Forelimb muscle (tissue), 1 donor: Measurements from ENCODE around the gene GMDS. TPM values are rescaled to one million over a fixed set of nuclear protein-coding genes. Genes with fewer than 3 reads are reported as not detected.

Experiments used
- DNase-seq: peaks from one replicate; pipeline ENCODE4 v3.0.0-alpha.2; 2013; ENCODE audit warnings: low read depth
- polyA plus RNA-seq: library from polyadenylated mRNA; unstranded; fragments of 120-200 nt; gene quantifications from one replicate; pipeline ENCODE4 v1.2.1, GENCODE V29; 2013; ENCODE audit not compliant: insufficient read length

The GMDS gene
- polyA plus RNA-seq, 1 donor, result 10.4 TPM

DNA sequence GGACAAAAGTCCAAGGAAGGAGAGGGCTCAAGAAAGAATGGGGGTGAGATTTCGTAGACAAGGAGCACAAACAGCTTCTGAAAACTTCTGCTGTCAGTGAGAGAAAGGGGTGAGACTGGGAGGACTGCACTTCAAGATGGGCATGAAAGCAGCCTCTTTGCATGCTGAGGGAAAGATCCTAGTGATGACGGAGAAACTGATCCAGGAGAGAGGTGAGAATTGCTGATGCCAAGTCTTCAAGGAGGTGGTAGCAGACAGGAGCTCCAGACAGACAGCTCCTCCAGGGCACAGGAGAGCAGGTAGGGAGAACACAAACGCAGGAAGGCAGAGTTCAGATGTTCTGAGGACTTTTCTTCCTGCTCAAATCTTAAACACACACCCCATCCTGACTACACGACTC lies 303.9 kb downstream of the GMDS start:
- no peak for DNase-seq

DNA sequence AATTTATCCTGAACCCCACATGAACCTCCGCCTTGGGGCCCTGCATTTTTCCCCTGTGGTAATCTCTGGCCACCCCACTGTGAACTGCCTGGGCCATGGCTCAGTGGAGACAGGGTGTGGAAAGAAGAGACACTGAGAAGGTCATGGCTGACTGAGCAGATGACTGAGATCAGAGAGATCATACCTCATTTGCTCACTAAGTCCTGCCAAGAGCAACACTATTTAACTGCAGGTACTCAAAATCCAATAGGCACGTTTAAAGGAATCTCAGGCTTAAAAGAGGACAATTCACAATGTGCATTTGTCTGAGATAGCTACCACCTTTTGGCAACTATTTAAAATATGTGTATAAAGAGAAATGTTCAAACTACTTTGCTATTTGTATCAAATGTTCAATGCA lies 305.0 kb downstream of the GMDS start:
- DNase-seq, result no peak

DNA sequence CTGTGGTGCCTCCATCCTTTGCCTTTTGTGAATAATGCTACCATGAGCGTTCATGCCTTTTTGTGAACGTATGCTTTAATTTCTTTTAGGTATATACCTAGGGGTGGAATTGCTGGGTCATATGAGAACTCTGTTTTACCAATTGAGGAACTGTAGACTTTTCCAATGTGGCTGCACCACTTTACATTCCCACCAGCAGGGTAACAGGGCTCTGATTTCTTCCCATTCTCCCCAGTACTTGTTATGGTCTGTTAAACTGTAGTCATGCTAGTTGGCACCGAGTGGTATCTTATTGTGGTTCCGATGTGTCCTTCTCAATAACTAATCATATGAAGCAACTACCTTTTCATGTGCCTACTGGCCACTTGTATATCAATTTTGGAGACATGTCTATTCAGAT lies 312.1 kb downstream of the GMDS start:
- no peak for DNase-seq

DNA sequence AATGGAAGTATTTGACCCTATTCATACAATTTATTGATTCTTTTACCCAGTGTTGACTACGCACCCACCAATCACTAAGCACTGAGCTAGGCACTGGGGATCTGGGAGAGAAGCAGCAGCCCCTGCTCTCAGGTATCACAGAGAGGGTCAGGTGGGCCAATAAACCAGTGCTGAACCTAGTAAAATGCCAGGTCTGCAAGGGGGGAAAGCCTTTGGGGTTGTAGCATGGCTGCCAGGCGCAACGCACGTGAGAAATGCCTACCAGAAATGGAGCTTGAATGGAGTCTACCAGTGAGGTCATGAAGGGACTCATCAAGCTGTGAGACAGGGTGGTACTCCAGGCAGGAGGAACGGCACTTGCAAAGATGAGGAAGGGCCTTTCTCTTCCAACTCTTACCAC lies 313.6 kb downstream of the GMDS start:
- DNase-seq, result no peak

DNA sequence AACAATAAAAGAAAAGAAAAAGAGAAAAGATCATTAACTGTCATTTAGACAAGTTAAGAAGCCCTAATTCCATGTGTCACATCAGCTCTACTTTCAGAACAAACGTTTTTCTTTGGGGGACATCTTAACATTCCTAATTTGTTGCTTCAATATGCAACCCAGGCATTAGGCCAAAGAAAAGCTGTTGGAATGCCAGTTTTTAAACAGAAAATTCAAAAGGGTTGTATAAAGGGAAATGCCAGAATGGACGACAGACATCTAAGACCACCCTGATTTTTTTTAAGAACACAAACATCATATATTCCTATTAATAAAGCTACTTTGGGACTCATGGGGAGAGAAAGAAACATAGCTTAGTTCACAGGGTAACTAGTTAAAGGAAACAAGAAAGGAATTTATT lies 315.0 kb downstream of the GMDS start:
- DNase-seq, result no peak

DNA sequence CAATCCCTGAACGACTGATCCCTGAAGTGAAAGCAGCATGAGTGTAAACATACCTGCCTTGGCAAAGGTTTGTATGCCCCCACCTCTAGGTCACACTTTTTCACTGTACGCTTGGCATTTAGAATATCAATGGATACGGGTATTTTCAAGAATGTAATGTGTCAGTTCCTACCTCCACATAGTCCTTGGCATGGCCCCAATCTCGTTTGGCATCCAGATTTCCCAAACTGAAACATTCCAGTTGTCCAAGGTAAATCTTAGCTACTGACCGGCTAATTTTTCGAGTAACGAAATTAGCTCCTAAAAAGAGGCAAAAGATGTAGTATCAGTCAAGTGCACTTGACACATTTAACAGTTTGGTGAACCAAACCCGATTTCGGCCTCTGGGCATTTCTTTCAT lies 315.5 kb downstream of the GMDS start:
- no peak for DNase-seq

DNA sequence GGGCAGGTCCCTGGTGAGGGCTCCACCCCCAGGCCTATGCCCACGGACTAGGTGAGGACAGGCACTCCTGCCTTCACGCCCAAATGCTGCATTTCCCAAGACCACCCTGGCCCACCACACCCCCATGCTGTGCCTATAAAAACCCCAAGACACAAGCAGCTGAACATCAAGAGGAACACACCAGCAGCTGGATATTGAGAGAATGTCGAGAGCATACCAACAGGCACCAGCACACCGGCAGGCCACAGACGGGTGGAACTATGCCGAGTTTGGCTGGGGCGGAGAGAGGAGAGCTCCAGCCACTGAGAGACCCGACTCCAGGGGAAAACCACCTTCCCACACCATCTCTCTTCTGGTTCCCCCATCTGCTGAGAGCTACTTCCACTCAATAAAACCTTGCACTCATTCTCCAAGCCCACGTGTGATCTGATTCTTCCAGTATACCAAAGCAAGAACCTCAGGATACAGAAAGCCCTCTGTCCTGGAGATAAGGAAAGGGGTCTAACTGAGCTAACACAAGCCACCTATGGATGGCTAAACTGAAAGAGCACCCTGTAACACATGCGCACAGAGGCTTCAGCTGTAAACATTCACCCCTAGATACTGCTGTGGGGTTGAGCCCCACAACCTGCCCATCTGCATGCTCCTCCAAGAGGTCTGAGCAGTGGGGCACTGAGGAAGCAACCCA lies 319.5 kb downstream of the GMDS start:
- DNase-seq, result no peak

DNA sequence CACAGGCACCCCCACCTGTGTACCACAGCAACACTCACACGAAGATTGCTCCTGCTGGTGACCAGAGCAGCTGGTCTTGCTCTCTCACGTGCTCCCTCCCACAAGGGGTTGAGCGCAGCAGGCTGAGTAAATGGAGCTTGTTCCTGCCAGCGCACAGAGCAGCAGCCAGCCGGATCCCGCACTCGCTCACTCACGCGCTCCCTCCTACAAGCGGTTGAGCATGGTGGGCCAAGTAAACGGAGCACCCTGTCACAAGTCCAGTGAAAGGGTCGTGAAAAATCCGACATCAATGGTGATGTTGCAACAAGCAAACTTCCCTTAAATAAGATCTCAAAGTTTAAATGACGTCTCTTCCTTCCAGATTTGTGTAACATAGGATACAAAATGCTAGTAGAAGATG lies 322.0 kb downstream of the GMDS start:
- DNase-seq, result no peak

DNA sequence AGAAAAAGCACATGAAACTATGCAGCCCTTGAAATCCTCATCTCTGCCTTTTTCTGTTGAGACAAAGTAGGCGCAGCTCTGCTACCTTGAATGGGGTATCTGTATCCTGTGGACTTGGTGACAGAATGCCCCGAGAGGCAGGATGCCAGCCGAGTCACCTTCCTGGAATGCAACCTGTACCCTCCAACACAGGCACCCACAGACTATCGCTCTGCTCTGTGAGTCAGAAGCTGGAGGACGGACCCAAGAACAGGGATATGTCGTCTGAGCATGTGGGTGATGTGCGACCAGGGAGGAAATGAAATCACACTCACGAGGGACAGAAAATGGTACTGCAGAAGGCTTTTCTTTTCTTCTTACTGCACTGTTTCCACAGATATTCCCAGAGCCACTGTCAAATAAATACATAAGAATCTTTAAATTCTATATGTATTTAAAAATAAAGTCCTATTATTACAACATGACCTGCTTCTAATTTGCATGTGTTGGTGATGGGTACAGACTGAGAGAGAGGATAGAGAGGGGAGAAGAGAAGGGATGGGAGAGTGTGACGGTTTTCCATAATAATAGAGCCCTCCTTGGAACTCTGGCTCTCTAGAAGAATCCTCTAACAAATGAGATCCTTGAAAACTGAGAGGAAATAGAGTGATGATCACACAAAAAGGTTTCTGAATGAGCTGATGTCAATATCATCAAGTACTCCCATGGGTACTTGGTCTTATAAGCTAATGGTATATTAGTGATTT lies 327.6 kb downstream of the GMDS start:
- no peak for DNase-seq

DNA sequence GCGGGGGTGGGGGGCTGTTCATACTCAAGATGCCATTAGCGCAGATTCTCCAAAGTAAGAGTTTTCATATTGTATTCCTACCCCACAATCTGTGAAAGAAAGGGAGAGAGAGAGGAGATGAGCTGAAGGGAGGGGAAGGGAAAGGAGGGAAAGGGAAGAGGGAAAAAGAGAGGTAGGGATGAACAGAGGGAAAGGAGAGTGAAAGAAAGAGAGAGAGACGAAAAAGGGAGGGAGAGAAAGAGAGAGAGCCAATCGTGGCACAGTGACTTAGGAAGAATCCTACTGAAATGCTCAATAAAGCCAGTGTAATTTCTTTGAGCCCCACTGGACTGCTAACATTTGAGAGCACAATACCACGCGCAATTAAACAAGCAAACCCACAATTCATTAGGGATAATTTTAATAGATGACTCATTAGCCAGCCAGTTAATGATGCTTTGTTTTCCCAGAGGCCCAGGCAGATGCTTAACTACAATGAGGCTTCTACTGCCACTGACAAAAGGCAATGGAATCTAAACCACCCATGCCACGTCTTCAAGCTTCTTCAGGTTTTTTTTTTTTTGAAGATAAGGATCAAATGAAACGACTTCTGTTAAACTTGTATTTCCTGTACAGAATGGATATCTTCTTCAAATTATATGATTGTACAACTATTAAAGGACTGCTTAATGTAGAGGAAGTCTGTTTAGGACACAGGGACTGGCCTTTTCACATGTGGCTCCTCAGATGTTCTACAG lies 328.9 kb downstream of the GMDS start:
- no peak for DNase-seq

DNA sequence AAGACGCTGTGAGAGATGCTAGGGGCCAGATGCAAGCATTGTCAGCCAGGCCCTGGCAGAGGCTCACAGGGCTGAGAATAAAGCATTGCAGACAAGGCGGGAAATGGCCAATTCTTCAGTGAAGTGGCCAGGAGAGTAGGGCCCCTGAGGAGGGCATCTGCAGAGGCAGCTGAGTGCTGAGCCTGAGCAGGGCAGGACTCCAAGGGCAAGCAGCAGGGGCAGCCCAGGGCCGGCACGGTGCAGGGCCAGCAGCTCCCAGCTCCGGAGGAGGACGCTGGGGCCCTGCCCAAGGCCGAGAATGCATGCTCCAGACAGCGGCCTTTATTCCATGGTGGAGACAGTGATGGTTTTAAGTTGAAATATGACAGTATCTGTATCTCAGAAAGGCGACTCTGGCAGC lies 330.2 kb downstream of the GMDS start:
- no peak for DNase-seq

DNA sequence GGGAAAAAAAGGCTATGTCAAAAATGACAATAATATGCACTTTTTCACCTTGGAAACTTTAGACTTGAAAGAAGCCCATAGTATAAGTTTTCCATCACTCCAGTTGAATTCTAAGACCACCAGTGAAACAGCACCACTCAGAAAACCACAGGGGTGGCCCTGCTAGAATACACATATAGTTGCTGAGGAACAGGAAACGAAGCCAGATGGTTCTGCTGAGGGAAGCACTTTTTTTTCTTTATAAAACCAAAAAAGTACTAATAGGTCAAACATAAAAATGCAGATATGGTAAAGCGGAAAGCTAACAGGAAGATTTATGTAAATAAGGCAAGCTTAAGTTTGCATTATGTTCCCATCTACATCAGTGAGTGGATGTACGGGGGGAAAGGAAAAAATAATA lies 331.8 kb downstream of the GMDS start:
- DNase-seq, result no peak

DNA sequence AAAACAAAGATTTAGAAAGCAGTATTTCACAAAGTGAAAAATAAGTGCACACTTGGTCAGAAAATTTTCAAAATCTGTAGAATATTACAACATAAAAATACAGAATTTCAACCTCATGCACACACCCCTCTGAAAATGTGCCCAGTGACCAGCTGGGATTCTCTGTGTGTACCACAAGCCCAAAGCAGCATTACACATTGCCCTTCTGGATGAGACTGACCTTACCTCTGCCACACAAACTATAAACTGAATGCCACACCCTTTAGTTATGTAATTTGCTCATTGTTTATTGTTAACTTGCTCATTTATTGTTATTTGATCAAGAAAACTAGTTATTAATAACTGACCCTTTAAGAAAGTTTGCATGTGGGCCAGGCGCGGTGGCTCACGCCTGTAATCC lies 332.7 kb downstream of the GMDS start:
- DNase-seq, result no peak

DNA sequence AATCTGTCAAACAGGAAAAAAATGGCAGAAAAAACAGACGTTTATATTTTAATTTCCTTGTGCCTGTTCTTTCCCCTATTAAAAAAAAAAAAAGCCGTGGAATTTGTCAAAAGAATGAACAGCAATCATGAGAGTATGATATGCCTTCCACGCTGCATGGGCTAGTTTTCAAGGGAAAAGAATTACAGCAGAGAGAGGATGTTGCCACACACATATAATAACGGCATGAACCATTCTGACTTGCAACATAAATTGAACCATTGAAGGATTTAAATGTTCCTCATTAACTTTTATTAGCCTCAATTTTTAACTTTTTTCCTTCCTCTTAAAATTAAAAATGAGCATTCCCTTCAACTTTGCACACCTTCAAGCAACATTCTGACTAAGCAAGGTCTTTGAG lies 333.9 kb downstream of the GMDS start:
- no peak for DNase-seq

DNA sequence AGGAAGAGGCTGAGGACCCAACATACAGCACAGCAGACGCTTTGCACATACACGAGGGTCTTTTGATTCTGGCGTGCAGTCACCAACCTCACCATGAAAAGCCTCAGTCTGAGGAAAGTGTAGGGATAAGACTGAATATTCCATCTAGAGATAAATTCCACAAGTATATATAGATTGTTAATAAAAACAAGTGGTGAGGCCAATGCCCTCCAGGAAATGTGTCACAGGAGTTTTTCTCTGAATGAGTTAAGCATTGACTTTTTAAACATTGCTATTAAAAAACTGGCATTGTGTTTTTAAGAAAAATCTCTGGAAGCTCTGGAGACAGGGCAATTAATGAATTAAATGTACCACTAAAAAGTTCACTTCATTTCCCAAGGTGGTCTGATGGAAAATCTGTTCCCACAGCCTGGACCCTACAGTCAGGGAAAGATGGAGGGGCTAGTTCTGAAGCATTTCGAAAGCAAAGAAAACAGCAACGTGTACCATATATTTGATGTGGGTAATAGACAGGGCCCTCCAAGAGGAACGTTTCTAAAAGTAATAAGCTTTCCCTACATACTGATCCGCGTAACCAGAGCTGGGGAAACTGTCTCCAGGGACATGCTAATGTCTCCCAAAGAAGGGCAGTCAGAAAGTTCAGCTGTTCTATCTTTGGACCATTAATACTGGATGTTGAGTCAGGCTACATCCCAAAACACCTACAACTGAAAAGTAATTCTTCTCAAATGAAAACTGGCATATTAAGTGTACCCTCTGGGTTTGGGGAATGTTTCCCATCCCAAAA lies 334.6 kb downstream of the GMDS start:
- DNase-seq, result no peak

DNA sequence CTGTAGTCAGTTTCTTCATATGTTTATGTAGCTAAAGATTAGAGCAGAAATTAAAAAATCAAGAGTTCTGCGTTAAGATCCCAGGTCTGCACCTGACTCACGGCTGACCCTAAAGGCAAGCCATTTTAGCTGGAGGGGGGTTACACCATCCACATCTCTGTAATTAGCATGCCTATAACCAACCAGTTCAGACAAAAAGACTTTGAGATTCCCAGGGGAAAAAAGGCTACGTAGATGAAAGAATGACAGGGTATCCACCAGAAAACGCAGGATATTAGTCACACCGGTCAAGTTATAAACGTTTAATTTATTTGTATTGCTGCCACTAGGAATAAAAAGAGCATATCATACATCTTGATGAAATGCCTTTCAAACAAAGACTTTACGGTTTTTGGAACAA lies 336.6 kb downstream of the GMDS start:
- DNase-seq, result no peak

DNA sequence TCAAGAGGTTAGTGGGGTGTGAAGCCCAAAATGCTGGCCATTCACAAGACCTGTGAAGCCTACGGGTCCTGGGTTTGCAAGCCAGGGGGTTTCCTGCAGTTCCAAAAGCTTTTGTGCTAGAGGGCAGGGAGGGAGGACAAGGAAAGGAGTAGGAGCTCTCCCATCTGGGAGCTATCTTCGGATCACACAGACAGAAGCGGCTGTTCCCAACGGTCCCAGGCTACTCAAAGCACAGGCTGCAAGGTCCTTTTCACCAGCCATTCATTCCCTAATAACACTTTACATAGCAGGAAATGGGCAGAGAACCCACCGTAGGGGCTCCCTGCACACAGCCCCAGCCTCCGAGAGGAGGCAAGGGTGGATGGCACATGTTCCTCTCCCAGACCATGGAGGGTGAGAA lies 338.8 kb downstream of the GMDS start:
- no peak for DNase-seq

DNA sequence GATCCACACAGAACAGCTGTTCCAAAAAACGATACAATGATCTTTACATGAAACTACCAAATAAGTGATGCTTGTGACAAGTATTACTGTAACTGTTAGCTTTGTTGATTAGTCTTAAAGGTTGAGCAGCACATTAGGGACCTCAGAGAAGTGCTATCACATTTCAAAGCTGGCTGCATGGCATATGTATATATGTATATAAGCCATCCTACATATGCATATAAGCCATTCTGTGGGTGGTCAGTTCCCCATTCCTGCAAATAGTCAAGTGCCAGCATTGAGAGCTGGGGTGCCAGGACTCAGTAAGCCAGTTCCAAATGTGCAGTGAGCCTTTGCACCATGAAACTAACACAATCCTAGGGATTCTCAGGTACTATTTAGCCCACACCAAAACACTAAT lies 339.4 kb downstream of the GMDS start:
- DNase-seq, result no peak

DNA sequence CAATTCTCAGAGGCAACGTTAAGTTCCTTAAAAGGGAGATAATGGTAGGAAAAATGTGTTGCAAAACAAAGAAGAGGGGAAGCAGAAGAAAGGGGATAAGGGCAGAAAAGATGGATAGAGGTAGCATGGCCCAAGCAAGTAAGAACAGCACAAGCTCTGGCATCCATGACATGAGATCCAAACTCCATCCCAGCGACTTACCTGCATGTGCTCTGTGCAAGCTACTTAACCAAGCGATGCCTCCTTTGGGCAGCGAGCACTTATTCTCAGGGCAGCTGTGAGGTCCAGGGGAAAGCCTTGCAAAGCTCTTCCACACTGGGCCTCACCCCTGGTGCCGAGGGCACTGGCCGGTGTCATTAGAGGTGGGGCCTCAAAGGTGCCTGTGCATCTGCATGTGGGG lies 340.5 kb downstream of the GMDS start:
- no peak for DNase-seq

DNA sequence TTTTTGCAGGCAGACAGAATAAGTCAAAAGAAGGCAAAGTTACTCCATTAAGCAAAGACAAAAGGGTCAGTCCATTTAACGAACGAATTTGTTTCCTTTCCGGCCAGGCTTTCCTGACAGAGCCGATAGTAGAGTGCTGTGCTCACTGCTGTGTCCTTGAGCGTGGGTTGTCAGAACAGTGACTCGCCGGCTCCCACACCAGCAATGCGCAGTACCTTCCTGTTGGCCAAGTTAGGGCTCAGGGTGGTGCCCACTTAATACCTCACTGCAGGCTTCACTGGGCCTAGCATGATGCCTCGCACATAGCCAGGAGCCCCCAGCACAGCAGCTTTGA lies 341.0 kb downstream of the GMDS start:
- DNase-seq, result no peak

DNA sequence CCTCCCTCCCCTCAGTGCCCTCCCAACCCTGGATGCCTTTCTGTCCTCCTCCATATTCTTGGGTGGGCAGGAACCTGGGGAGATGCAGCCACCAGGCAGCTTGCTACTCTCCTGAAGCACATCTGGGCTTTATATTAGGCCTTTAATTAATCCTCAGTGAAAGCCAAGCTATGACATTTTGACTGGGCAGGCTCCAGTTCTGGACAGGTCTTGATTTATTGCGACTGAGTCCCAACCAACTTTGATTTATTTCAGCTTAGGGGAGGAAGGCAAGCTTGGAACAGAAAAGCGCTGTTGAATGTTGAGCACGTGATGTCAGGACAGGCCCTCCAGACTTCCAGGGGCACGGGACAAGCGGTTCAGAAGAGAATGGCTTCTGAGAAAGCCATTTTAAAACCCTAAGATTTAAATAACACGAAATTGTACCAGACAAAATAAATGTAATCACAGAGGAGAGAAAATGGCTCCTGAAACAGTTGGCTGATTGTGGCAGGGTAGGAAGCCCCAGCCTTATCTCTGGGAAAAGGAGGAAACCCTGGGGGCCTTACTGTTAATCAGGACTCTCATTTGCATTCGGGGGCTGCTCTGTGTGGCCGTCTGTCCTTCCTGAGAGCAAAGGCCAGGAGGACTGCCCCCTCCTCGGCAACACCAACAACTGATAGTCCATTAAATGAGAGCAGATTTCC lies 341.5 kb downstream of the GMDS start:
- DNase-seq, result no peak

DNA sequence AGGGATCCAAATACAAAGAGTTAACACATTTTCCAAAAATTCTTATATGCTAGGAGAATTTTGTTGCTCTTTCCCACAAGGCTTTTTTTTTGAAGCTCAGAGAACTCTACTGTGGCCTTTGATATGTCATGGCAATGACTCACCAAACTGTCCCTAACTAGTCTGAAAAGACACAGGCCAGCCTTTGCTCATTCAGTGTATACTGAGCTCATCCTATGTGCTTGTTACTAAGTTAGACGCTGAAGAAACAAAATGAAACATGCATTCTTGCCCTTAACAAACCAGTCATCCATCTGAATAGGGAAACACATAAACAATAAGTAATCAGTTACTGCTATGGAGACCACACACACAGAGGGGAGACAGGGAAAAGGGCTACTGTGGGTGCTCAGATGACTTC lies 343.8 kb downstream of the GMDS start:
- no peak for DNase-seq
